Erythroblast (primary cell): ENCODE data around the gene ALDH16A1.

Experiments used
- DNase-seq, 2 experiments: peaks; one replicate each; lab custom pipeline; 2025; lab: John Stamatoyannopoulos, UW
- GATA1 ChIP-seq: IDR thresholded peaks from 2 replicates; pipeline ENCODE4 v1.6.1; 2011; ENCODE audit warnings: low read depth, mild to moderate bottlenecking, control low read depth, low read length, moderate library complexity
- POLR2A ChIP-seq: IDR thresholded peaks from 2 replicates; pipeline ENCODE4 v1.6.1; 2011; ENCODE audit warnings: mild to moderate bottlenecking, low read length

Gene ALDH16A1

DNA sequence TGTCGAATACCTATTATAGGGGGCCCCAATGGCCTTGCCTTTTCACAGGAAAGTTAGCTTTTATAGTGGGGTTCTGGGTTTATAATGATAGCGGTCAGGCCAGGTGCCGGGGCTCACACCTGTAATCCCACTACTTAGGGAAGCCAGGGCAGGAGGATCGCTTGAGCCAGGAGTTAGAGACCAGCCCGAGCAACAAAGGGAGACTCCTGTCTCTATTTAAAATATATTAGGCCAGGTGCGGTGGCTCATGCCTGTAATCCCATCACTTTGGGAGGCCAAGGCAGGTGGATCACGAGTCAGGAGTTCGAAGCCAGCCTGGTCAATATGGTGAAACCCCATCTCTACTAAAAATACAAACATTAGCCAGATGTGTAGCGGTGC is 50.5 kb downstream of the ALDH16A1 start:
- TF ChIP-seq GATA1 (no peak), POLR2A (no peak)
- DNase-seq: no peak

GRCh38 chr19:49506575-49507105 is 53.6 kb downstream of the ALDH16A1 start:
- TF ChIP-seq POLR2A (no peak), GATA1 (no peak)
- peak; percentile 76 to 83 for DNase-seq

GRCh38 chr19:49507803-49508494 is 54.9 kb downstream of the ALDH16A1 start:
- no peak for DNase-seq
- TF ChIP-seq GATA1 (no peak), POLR2A (no peak)

- TF ChIP-seq GATA1: no peak
- TF ChIP-seq POLR2A: no peak
- DNase-seq: no peak
These were observed 60.1 kb downstream of the ALDH16A1 start for GRCh38 chr19:49512970-49513745.

DNA sequence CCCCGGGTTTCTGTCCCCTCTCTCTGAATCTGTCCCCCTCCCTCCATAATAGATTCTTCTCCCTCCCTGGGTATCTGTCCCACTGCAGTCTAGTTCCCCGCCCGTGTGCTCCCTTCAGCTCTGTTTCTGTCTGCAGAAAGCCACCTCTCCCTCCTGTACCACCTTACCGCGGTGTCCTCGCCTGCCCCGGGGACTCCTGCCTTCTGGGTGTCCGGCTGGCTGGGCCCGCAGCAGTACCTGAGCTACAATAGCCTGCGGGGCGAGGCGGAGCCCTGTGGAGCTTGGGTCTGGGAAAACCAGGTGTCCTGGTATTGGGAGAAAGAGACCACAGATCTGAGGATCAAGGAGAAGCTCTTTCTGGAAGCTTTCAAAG is 60.7 kb downstream of the ALDH16A1 start:
- DNase-seq: no peak
- no peak for TF ChIP-seq POLR2A
- TF ChIP-seq GATA1: no peak

DNA sequence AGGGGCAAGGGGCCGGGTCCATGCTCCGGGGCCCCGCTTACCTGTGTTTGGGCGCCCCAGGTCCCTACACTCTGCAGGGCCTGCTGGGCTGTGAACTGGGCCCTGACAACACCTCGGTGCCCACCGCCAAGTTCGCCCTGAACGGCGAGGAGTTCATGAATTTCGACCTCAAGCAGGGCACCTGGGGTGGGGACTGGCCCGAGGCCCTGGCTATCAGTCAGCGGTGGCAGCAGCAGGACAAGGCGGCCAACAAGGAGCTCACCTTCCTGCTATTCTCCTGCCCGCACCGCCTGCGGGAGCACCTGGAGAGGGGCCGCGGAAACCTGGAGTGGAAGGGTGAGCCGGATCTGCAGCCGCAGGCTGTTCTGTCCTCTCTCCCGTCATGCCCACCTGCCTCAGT is 61.1 kb downstream of the ALDH16A1 start:
- DNase-seq: no peak
- TF ChIP-seq GATA1 (no peak), POLR2A (no peak)

- TF ChIP-seq GATA1 (no peak), POLR2A (no peak)
- no peak for DNase-seq
These were observed 62.7 kb downstream of the ALDH16A1 start for GRCh38 chr19:49515767-49516166.

- TF ChIP-seq POLR2A: no peak
- TF ChIP-seq GATA1: no peak
- DNase-seq: no peak
These were observed 65.0 kb downstream of the ALDH16A1 start for GRCh38 chr19:49518033-49518432.
